ENCODE measurements around the gene OSBPL3. TPM values are rescaled to one million over a fixed set of nuclear protein-coding genes. Genes with fewer than 3 reads are reported as not detected.

The OSBPL3 gene
- total and polyA plus RNA-seq, 2 donors (not counting 1 experiment from before 2014, with no cell fraction given) = 22.7 to 70.2 TPM

- H3K9me3 ChIP-seq (ENCODE audit: control insufficient read depth, insufficient read depth, low read depth, low read length) = no peaks in the 10 kb centered on the region
These were observed 154.6 kb downstream of the OSBPL3 start for GRCh38 chr7:24825381-24825794.

GRCh38 chr7:24824896-24825295 is 155.1 kb downstream of the OSBPL3 start:
- TF ChIP-seq EZH2 (IDR thresholded peaks at IDR 0.05; ENCODE audit: low read length, missing control alignments) = no peak
- TF ChIP-seq CTCF (conservative IDR thresholded peaks at IDR 0.05 in 1 of 2, IDR thresholded peaks at IDR 0.05 in 1 of 2; ENCODE audit: low read depth in 1 of 2, low read length in 2 of 2) = no peak
- H3K79me2 ChIP-seq (ENCODE audit: control insufficient read depth, insufficient read depth, low read length) = no peaks in the 10 kb centered on the region
- H3K36me3 ChIP-seq (ENCODE audit: control insufficient read depth, insufficient read depth, low read length) = peaks cover 2% of the 10 kb centered on the region
- H3K9ac ChIP-seq (ENCODE audit: insufficient read depth, low read length) = no peak overlapping the region
- H3K4me2 ChIP-seq (ENCODE audit: extremely low read depth, insufficient read depth, low read length) = peak overlapping the region; percentile 13
- no peaks in the 10 kb centered on the region for H4K20me1 ChIP-seq (ENCODE audit: control insufficient read depth, extremely low read depth, insufficient read depth, low read length)
- H3K27ac ChIP-seq (ENCODE audit: insufficient read depth, low read length) = peak overlapping the region; percentile 15
- H3K9me3 ChIP-seq (ENCODE audit: control insufficient read depth, insufficient read depth, low read depth, low read length) = no peaks in the 10 kb centered on the region
- peak; percentile 19 to 49 for DNase-seq (ENCODE audit: low read depth in 2 of 2)
- H3K4me3 ChIP-seq (replicated peaks in 1 of 4; ENCODE audit: control extremely low read depth in 1 of 4, insufficient read depth in 1 of 4, low read depth in 3 of 4, low read length in 4 of 4) = no peak overlapping the region
- H3K4me1 ChIP-seq (ENCODE audit: control insufficient read depth, extremely low read depth, insufficient read depth, low read length) = peaks cover 43% of the 10 kb centered on the region
- no peaks in the 10 kb centered on the region for H3K27me3 ChIP-seq (ENCODE audit: control insufficient read depth, insufficient read depth, low read length)
- H2AFZ ChIP-seq (ENCODE audit: low read length) = no peak overlapping the region

More at GRCh38 chr7:24825381-24825794, 154.6 kb downstream of the OSBPL3 start:
- Histone ChIP-seq H3K4me1 (ENCODE audit: control insufficient read depth, extremely low read depth, insufficient read depth, low read length) (peaks cover 39% of the 10 kb centered on the region), H3K79me2 (ENCODE audit: control insufficient read depth, insufficient read depth, low read length) (no peaks in the 10 kb centered on the region), H3K36me3 (ENCODE audit: control insufficient read depth, insufficient read depth, low read length) (peaks cover 4% of the 10 kb centered on the region), H2AFZ (ENCODE audit: low read length) (no peak overlapping the region), H3K4me3 (replicated peaks in 1 of 4; ENCODE audit: control extremely low read depth in 1 of 4, insufficient read depth in 1 of 4, low read depth in 3 of 4, low read length in 4 of 4) (no peak overlapping the region), H3K9ac (ENCODE audit: insufficient read depth, low read length) (no peak overlapping the region), H4K20me1 (ENCODE audit: control insufficient read depth, extremely low read depth, insufficient read depth, low read length) (no peaks in the 10 kb centered on the region), H3K27ac (ENCODE audit: insufficient read depth, low read length) (peak overlapping the region; percentile 15), H3K4me2 (ENCODE audit: extremely low read depth, insufficient read depth, low read length) (peak overlapping the region; percentile 13), H3K27me3 (ENCODE audit: control insufficient read depth, insufficient read depth, low read length) (no peaks in the 10 kb centered on the region)
- DNase-seq (ENCODE audit: low read depth in 2 of 2) = peak; percentile 25 to 34
- no peak for TF ChIP-seq CTCF (conservative IDR thresholded peaks at IDR 0.05 in 1 of 2, IDR thresholded peaks at IDR 0.05 in 1 of 2; ENCODE audit: low read depth in 1 of 2, low read length in 2 of 2)
- no peak for TF ChIP-seq EZH2 (IDR thresholded peaks at IDR 0.05; ENCODE audit: low read length, missing control alignments)

DNA sequence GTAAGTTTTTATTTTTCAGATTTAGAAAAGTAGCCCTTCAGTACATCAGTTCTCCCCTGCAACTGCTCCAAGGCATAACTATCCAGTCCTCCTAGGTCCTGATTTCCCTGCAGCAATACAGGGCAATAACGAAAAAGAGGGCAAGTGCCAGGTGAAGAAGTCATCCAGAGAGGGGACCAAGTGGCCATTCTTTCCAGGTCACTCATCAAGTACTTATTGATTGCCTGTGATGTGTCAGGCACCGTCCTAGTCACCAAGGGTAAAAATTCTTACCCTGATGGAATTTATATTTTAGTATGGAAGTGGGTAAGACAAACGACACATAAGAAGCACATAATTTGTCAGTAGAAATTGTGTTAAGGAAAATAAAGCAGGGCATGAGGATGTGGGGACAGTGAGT is 155.6 kb downstream of the OSBPL3 start:
- Histone ChIP-seq H3K36me3 (ENCODE audit: control insufficient read depth, insufficient read depth, low read length) (no peaks in the 10 kb centered on the region), H3K4me2 (ENCODE audit: extremely low read depth, insufficient read depth, low read length) (no peak overlapping the region), H2AFZ (ENCODE audit: low read length) (no peak overlapping the region), H3K27me3 (ENCODE audit: control insufficient read depth, insufficient read depth, low read length) (no peaks in the 10 kb centered on the region), H3K4me1 (ENCODE audit: control insufficient read depth, extremely low read depth, insufficient read depth, low read length) (peaks cover 43% of the 10 kb centered on the region), H3K4me3 (replicated peaks in 1 of 4; ENCODE audit: control extremely low read depth in 1 of 4, insufficient read depth in 1 of 4, low read depth in 3 of 4, low read length in 4 of 4) (no peak overlapping the region), H3K9ac (ENCODE audit: insufficient read depth, low read length) (no peak overlapping the region), H3K79me2 (ENCODE audit: control insufficient read depth, insufficient read depth, low read length) (no peaks in the 10 kb centered on the region), H3K9me3 (ENCODE audit: control insufficient read depth, insufficient read depth, low read depth, low read length) (no peaks in the 10 kb centered on the region), H4K20me1 (ENCODE audit: control insufficient read depth, extremely low read depth, insufficient read depth, low read length) (no peaks in the 10 kb centered on the region), H3K27ac (ENCODE audit: insufficient read depth, low read length) (no peak overlapping the region)
- TF ChIP-seq CTCF (conservative IDR thresholded peaks at IDR 0.05 in 1 of 2, IDR thresholded peaks at IDR 0.05 in 1 of 2; ENCODE audit: low read depth in 1 of 2, low read length in 2 of 2) = no peak
- TF ChIP-seq EZH2 (IDR thresholded peaks at IDR 0.05; ENCODE audit: low read length, missing control alignments) = no peak
- DNase-seq (ENCODE audit: low read depth in 2 of 2) = no peak

Data from fibroblast of lung (primary cell).